NCI-H748 (cell line): ENCODE results near the gene LMF2.

Experiments
- DNase-seq: peaks from one replicate; lab custom pipeline; 2025; ENCODE audit not compliant: unreplicated experiment; lab: John Stamatoyannopoulos, UW

Gene LMF2

DNA sequence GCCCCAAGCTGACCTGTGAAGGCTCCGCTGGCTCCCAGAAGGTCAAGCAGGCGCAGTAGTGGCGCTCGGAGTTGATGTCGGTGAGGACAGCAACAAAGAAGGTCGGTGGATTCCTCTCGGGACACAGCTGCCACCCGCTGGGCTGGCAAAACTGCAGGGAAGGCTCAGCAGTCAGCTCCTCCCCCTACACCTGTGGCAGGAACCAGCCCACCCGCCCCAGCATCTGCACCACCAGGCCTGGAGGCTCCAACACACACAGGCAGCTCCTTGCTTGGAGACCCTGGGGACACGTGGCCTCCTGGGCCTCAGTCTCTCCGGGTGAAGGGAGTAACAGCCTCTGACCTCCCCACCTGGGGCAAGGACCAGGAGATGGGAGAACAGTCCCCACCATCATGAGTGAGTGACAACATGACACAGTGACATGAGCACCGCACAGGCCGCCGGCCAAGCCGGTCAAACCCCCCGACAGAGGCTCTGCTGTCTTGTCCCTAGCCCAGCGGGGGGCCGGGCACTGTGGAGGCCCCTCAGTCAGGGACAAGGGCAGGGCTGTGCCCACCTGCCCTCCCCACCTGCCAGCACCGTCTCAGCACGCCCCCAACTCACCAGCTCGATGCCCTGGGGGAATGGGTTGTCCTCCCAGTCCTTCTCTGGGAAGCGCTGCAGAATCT lies 39.6 kb downstream of the LMF2 start:
- DNase-seq, result no peak

DNA sequence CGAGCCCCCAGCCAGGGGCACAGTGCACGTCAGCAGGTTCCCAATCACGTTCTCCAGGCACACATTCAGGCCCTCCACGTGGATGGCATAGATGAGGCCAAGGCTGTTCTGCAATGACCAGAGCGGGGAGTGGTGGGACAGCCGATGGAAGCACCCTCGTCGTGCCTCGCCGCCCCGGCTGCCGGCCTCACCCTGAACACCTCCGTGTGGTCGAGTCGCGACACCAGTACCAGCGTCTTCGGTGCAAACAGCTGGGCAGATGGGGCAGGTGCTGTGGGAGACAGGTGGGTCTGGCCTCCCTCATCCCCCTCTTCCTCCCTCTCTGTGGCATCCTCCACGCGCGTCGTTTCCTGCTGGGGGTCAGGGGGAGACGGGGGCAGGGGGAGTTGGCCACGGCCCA lies 40.2 kb downstream of the LMF2 start:
- no peak for DNase-seq

- DNase-seq, result no peak
These were observed 42.2 kb downstream of the LMF2 start for GRCh38 chr22:50465066-50465930.

DNA sequence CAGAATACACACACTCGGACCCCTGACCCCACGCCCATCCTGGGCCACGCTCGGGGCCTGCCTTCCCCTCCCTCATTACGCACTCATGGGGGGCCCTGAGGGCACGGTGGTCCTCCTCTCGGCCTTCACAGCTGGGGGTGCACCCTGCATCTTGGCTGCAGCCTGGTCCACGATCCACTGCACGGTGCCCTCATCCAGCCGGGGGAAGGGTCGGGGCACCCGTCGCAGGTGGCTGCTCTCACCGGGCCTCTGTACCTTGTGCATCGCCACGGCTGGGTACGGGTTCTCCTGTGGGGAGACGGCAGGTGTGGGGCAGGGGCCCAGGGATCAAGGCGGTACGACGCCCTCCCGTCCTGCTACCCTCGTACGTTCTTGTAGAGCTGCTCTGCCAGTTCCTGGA lies 43.1 kb downstream of the LMF2 start:
- DNase-seq, result no peak

GRCh38 chr22:50463188-50463900 lies 44.2 kb downstream of the LMF2 start:
- no peak for DNase-seq

- DNase-seq, result no peak
These were observed 45.4 kb downstream of the LMF2 start for GRCh38 chr22:50461979-50462540.

GRCh38 chr22:50461536-50461935 lies 46.0 kb downstream of the LMF2 start:
- no peak for DNase-seq

GRCh38 chr22:50460938-50461337 lies 46.6 kb downstream of the LMF2 start:
- DNase-seq, result no peak

DNA sequence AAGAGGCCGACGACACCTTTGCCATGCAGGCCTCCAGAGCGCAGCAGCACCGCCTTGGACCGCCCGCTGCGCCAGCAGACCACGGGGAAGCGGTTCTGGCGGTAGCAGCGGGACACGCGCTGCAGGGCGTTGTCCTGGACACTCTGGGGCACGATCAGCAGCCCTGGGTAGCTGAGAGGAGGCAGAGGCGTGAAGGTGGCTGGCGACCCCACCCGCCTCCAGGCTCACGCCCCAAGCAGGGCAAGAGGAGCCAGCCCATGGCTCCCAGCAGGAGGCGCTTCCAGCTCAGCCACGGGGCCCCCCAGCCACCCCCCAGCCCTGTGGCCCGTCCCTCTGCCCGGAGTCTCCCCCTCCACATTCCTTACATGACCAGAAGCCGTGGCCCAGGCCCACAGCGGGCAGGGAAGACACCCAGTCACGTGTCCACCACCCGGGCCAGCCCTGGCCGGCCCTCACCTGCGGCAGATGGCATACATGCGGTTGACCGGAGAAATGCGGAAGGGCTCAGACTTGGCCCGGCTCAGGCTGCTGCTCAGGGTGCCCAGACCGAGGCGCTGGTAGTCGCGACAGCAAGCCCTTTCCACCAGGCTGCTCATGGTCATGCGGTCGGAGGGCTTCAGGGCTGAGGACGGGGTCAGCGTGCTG lies 47.9 kb downstream of the LMF2 start:
- no peak for DNase-seq

GRCh38 chr22:50459016-50459415 lies 48.5 kb downstream of the LMF2 start:
- DNase-seq, result no peak

DNA sequence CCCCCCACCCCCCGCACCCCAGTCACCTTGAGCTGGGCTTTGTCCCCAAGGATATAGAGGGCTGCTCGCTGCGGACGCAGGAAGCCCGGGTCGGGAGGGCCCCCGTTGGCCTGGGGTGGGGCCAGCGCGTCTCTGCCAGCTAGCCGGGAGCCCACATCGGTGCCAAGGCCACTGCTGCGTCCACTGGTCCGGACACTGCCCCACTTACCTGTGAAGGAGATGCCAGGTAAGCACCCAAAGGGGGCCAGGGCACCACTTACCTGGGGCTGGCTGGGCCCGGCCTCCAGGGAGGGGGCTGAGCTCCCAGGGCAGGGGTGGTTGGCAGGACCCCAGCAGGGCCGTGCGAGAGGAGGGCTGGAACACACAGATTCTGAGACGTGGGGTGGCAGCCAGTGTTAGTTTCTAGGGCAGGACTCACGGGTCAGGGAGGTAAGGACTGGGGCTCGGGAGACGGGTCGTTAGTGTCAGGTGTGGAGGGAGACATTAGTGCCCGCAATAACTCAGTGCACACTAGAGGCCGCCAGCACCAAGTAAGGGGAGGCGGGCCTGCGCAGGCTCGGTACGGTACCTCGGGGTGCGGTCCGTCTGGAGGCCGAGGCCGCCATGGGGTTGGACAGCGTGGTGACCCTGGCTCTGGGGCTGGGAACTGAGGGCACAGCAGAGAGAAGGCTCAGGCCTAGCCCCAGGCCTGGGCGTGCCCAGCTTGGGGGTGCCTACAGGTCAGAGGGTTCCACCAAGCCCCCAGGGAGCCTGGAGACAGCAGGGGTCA lies 50.9 kb downstream of the LMF2 start:
- no peak for DNase-seq

- DNase-seq, result no peak
These were observed 51.5 kb downstream of the LMF2 start for GRCh38 chr22:50456026-50456425.

- DNase-seq, result no peak
These were observed 52.3 kb downstream of the LMF2 start for GRCh38 chr22:50455201-50455600.

- DNase-seq, result no peak
These were observed 52.9 kb downstream of the LMF2 start for GRCh38 chr22:50454556-50455075.
